ENCODE data around the gene NDUFB10. TPM values are rescaled to one million over a fixed set of nuclear protein-coding genes. Genes with fewer than 3 reads are reported as not detected.

Gene NDUFB10
- total RNA-seq, 2 experiments from 2014 or later, result 126 to 129 TPM

DNA sequence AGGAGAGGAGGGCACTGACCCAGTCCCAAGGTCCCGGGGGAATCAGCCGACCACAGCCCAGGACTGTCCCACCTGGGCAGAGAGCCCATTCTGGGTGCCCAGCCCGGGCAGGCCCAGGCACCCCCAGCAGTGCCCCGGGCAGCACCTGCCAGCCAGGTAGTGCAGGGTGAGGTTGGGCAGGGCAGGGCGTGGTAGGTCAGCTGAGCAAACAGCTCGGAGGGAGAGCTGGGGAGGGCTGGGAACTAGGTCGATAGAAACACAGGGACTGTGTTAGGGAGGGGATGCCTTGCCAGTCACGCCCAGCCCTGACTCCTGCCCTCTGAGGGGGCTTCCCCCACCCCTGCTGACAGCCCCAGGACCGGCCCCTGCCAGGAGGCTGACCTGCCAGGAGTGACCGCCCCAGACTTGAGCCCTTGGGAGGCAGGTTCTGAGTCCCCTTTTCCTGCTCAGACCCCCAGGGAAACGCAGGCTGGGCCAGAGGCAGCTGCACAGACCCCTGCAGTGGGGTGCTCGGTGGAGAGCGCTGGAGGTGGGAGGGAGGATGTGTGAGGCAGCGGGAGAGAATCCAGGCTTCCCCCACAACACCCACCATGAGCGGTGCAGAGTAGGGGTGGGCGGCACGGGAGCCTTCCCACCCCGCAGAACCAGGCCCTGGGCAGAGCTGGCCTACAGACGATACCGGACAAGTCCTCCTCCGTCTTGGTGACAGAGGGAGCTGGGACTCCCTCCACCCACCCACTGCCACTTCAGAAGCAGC lies 45.8 kb upstream of the NDUFB10 start:
- Mint-ChIP-seq H3K36me3 (ENCODE audit: low read depth) (no peaks in the 10 kb centered on the region), H3K9me3 (no peaks in the 10 kb centered on the region), H3K4me1 (ENCODE audit: low read depth) (no peaks in the 10 kb centered on the region), H3K4me3 (no peak overlapping the region), H3K27ac (no peak overlapping the region), H3K27me3 (peaks cover 26% of the 10 kb centered on the region)
- ChIA-PET POLR2A (interaction anchor here (0.6 kb wide), 1 partner anchor 139 kb away, joined by 3 read pairs; no protein-coding TSS in a partner anchor), CTCF (no interaction called here)
- intact Hi-C loops (cut with micrococcal nuclease), result no loop called here
- ATAC-seq (no peak), DNase-seq (no peak)
- no peak for TF ChIP-seq CTCF (IDR thresholded peaks at IDR 0.05)

DNA sequence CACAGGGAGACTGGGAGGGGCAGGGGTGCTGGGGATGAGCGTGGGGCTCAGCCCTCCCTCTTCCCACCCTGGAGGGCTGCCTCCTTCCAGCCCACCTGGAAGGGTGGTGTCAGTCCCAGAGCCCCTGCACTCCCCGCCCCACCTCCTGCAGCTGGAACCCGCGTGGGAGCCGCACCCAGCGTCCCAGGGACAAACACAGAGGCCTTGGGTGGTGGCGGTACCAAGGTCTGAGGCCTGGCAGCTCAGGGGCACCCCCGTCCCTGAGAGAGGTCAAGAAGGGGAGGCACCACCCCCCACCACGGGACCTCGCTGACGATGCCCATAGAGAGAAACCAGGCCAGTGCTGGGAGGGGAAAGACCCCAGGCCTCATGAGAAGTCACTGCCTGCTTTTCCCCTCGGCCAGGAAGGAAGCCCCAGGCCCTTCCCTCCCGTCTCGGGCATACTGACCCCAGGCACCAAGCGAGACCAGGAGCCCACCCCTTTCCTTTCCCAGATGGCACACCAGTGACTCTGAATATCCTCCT lies 45.2 kb upstream of the NDUFB10 start:
- DNase-seq (no peak), ATAC-seq (no peak)
- TF ChIP-seq CTCF (IDR thresholded peaks at IDR 0.05), result no peak
- Mint-ChIP-seq H3K4me1 (ENCODE audit: low read depth) (no peaks in the 10 kb centered on the region), H3K27ac (no peak overlapping the region), H3K4me3 (no peak overlapping the region), H3K27me3 (peaks cover 26% of the 10 kb centered on the region), H3K9me3 (no peaks in the 10 kb centered on the region), H3K36me3 (ENCODE audit: low read depth) (no peaks in the 10 kb centered on the region)
- ChIA-PET POLR2A (interaction anchor here (0.6 kb wide), 1 partner anchor 140 kb away, joined by 3 read pairs; no protein-coding TSS in a partner anchor), CTCF (interaction anchor here (1.6 kb wide), 1 partner anchor 15 kb away, joined by 4 read pairs; no protein-coding TSS in a partner anchor)
- intact Hi-C loops (cut with micrococcal nuclease), result no loop called here

- H3K4me1 Mint-ChIP-seq (ENCODE audit: low read depth), result no peaks in the 10 kb centered on the region
- no peak for TF ChIP-seq CTCF (IDR thresholded peaks at IDR 0.05)
- POLR2A ChIA-PET, result no interaction called here
- no peak for ATAC-seq
- no peak overlapping the region for H3K27ac Mint-ChIP-seq
- CTCF ChIA-PET, result interaction anchor here (1.6 kb wide), 1 partner anchor 14 kb away, joined by 4 read pairs; no protein-coding TSS in a partner anchor
- H3K9me3 Mint-ChIP-seq, result no peaks in the 10 kb centered on the region
- intact Hi-C loops (cut with micrococcal nuclease), result loop anchor here (5.0 kb wide), 1 partner anchor 53 kb away; no protein-coding TSS in a partner anchor
- H3K27me3 Mint-ChIP-seq, result peaks cover 28% of the 10 kb centered on the region
- H3K4me3 Mint-ChIP-seq, result no peak overlapping the region
- no peaks in the 10 kb centered on the region for H3K36me3 Mint-ChIP-seq (ENCODE audit: low read depth)
- no peak for DNase-seq
These were observed 44.4 kb upstream of the NDUFB10 start for GRCh38 chr16:1914988-1915387.

- ATAC-seq (no peak), DNase-seq (no peak)
- Mint-ChIP-seq H3K27ac (no peak overlapping the region), H3K27me3 (peaks cover 36% of the 10 kb centered on the region), H3K4me3 (no peak overlapping the region), H3K9me3 (no peaks in the 10 kb centered on the region), H3K36me3 (ENCODE audit: low read depth) (no peaks in the 10 kb centered on the region), H3K4me1 (ENCODE audit: low read depth) (no peaks in the 10 kb centered on the region)
- POLR2A ChIA-PET, result interaction anchor here (0.8 to 1.2 kb wide), 2 partner anchors 12 to 45 kb away, joined by 3 read pairs; no protein-coding TSS in a partner anchor
- no peak for TF ChIP-seq CTCF (IDR thresholded peaks at IDR 0.05)
- CTCF ChIA-PET, result interaction anchor here (1.4 to 1.6 kb wide), 1 partner anchor 14 kb away, joined by 4 to 5 read pairs; no protein-coding TSS in a partner anchor
- intact Hi-C loops (cut with micrococcal nuclease), result loop anchor here (5.0 kb wide), 1 partner anchor 54 kb away; no protein-coding TSS in a partner anchor
These were observed 43.4 kb upstream of the NDUFB10 start for GRCh38 chr16:1915732-1916639.

Measured in activated CD8-positive, alpha-beta T cell treated with anti-CD3 and anti-CD28 coated beads for 36 hours (primary cell).